ENCODE results near the gene DUT.

DUT gene

GRCh38 chr15:48331796-48332641 lies 790 bp downstream of the DUT start:
- peak; percentile 27 for DNase-seq

- DNase-seq = no peak
Observed at GRCh38 chr15:48332642-48333034, 1.4 kb downstream of the DUT start.

- DNase-seq = no peak
Observed at GRCh38 chr15:48333540-48333939, 2.3 kb downstream of the DUT start.

- no peak for DNase-seq
Observed at GRCh38 chr15:48334260-48334659, 3.0 kb downstream of the DUT start.

- no peak for DNase-seq
Observed at GRCh38 chr15:48336940-48337339, 5.7 kb downstream of the DUT start.

- no peak for DNase-seq
Observed at GRCh38 chr15:48337607-48338006, 6.4 kb downstream of the DUT start.

GRCh38 chr15:48340111-48340510 lies 8.9 kb downstream of the DUT start:
- DNase-seq = no peak

GRCh38 chr15:48343865-48344264 lies 12.6 kb downstream of the DUT start:
- DNase-seq = no peak

GRCh38 chr15:48345516-48345915 lies 14.3 kb downstream of the DUT start:
- DNase-seq = no peak

- DNase-seq = peak; percentile 46
Observed at GRCh38 chr15:48352474-48353072, 21.3 kb downstream of the DUT start.

- DNase-seq = no peak
Observed at GRCh38 chr15:48354694-48355303, 23.6 kb downstream of the DUT start.

GRCh38 chr15:48355377-48355776 lies 24.1 kb downstream of the DUT start:
- no peak for DNase-seq

- DNase-seq = no peak
Observed at GRCh38 chr15:48358229-48359152, 27.3 kb downstream of the DUT start.

- no peak for DNase-seq
Observed at GRCh38 chr15:48360841-48361240, 29.6 kb downstream of the DUT start.

- no peak for DNase-seq
Observed at GRCh38 chr15:48361685-48362084, 30.5 kb downstream of the DUT start.

- DNase-seq = no peak
Observed at GRCh38 chr15:48363474-48363873, 32.2 kb downstream of the DUT start.

GRCh38 chr15:48365575-48365974 lies 34.3 kb downstream of the DUT start:
- no peak for DNase-seq

- no peak for DNase-seq
Observed at GRCh38 chr15:48366584-48367312, 35.5 kb downstream of the DUT start.

GRCh38 chr15:48367483-48367882 lies 36.3 kb downstream of the DUT start:
- DNase-seq = no peak

GRCh38 chr15:48370460-48370859 lies 39.2 kb downstream of the DUT start:
- DNase-seq = no peak

- no peak for DNase-seq
Observed at GRCh38 chr15:48371550-48371949, 40.3 kb downstream of the DUT start.

GRCh38 chr15:48371961-48372360 lies 40.7 kb downstream of the DUT start:
- DNase-seq = no peak

All from NCI-H2029 (cell line).